Measurements from ENCODE around the gene RELL2.
A peak's percentile ranks its signal among the peaks of the same experiment; 100 is the strongest.

RELL2 gene

DNA sequence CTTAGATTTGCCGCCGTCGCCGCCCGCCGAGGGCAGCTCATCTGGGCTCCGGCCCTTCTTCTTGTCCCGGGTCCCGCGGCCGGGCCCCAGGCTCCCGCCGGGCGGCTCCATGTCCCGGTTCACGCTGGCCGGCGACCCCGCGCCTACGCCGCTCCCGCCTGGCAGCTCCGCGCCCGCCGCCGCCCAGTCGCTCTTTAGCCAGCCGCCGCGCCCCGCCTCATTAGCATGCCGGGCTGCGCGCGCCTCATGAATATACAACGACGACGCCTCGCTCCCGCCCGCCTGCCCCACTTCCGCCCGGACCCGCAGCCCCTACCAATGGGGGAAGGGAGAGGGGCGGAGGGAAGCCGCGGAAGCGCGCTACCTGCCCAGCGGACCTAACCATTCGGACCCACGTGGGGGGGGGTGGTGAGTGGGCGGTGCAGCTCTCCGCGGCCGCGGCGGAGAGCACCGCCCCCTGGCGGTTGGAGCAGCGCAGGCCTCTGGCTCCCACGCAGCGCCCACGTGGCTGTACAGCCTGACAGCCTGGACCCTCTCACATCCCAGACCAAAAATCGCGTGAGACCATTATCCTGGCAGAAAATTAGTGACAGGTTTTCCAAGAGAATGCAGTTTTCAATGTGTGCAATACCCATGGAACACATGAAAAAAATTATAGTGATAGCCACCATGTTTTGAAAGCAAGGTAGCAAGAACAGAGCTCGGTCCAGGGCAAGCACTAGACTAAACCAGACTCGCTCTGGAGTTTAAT, 17.8 kb upstream of the RELL2 start, which contains the start of gene DIAPH1:
DIAPH1 (minus strand) TSS at position 197 of the 751 bp plus-strand sequence; CDS start at position 111, 86 bp downstream.
- DNase-seq, result peak; percentile 99

GRCh38 chr5:141623186-141623585, 13.6 kb upstream of the RELL2 start:
- DNase-seq, result no peak

- DNase-seq, result no peak
Measured at GRCh38 chr5:141623611-141624010, 13.2 kb upstream of the RELL2 start.

DNA sequence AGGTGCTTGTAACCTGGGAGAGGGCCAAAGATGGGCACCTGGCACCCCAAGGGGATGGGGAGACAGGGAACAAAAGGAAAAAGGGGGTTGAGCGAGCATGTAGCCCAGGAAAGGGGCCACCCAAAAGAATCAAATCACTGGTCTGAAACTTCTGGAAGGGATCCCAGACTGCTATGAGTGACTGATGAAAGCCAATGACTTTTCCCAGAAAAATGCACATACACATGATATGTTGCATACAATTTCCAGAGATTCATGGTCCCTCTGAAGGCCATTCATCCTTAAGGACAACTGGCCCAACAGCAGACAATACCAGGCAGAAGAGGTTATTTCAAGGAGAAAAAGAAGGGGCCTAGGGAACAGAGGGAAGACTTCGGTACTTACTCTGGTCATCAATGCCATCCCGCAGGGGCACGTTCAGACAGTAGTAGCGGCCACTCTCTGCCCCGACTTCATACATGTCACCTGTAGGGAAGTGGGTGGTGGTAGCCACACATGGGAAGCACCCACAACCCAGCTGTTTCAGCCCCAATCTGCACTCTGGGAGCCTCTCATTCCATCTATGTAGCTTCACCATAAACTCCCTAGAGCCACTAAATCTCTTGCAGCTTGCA, 8.5 kb upstream of the RELL2 start:
- DNase-seq, result no peak

DNA sequence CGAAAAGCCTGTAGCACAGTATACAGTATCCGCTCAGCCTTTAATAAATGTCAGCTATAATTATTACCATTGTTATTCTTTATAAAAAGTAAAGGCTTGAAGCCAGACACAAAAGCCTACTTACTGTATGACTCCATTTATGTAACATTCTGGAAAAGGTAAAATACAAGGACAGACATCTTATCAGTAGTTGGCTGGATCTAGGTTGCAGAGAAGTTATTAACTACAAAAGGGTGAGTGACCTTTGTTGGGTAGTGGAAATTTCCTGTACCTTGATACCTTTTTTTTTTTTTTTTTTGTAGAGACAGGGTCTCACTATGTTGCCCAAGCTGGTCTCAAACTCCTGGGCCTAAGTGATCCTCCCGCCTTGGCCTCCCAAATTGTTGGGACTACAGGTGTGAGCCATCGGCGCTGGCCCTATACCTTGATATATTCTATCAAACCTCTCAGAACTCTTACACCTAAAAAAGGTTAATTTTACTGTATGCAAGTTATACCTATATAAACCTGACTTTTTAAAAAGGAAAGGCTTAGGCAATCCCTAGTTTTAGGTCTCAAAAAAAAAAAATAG, 6.1 kb upstream of the RELL2 start:
- DNase-seq, result no peak

DNA sequence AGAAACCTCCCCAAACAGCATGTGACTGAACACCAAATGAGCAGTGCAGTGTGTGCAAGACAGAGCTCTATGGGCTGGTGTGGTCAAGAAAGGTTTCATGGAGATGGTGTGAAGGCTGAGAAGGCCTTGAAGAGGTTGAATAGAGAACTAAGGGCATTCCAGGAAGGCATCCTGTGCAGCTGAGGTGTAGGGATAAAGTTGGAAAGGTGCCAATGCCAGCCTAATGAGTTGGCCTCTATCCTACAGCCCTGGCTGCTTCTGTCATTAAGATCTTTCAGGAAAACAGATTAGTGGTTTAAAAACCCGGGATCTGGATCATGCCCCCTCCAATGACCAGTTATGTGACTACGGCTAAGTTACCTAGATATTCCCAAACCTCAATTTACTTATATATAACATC, 4.1 kb upstream of the RELL2 start:
- no peak for DNase-seq

DNA sequence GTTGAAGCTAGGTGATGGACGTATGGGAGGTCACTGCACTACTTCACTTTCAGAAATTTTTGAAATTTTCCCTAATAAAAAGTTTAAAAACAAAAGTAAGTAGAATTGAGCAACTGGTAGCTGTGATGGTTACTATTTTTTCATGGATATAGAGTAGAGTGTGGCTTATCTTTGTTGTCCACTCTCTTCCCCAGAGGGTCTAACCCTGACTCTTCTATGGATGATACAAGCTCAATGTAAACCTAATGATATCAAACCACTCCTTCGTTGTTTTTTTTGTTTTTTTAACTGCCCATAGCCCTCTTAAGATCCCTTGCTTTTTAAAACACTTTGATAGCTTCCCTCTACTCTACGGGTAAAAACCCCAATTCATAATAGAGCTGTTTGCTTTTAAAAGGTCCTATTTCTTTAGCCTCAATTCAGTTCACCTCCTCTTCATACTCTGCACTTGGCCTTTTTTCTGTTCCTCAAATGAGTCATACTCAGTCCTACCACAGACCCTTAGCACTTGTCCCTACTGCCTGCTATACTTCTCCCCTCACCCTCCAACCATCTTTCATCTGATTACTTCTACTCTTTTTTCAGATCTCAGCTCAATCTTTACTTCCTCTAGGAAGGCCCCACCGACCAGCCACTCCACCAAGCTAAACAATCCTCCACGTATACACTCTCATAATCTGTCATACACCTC, 2.8 kb upstream of the RELL2 start:
- no peak for DNase-seq

GRCh38 chr5:141634720-141635119, 2.1 kb upstream of the RELL2 start:
- no peak for DNase-seq

DNA sequence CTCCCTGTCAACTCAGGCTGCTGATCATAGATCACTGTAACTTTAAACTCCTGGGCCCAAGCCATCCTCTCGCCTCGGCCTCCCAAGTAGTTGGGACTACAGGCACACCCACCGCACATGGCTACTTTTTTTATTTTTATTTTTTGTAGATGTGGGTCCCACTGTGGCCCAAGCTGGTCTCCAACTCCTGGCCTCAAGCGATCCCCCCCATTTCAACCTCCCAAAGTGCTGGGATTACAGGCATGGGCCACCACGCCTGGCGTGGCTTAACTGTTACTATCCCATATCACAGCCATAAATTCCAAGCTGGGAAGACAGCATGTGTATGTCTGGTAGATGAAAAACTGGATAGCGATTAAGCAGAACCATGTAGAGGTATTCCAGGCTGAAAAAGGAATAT, 1.2 kb upstream of the RELL2 start:
- no peak for DNase-seq

- no peak for DNase-seq
Measured at GRCh38 chr5:141636106-141636412, 738 bp upstream of the RELL2 start.

DNA sequence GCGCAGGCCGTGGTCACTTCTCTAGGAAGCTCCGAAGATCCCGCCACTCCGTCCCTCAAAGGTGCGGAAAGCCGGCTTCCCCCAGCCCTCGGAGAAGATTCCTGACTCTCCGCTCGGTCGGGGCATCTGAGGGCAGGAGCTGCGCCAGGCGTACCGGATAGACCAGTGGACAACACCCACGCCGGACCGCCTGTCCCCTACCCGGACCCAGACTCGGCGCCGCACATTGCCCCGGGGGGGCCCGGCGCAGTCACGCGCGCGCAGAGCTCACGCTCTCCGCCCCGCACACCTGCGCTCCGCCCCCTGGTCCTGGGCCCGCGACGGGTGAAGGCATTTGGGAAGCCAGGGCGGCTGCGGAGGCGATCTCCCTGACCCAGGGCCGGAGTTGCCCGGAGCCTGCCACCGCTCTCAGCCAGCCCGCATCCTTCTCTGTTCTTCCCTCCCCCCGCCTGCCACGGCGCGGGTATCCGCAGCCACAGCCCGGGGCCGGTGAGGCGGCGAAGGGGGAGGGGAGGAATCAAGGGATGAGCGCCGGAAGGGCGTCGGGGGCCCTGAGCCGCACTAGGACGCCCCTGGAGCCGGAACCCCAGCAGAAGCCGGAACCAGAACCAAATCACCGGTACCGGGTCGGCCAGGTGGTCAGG, 448 bp downstream of the RELL2 start:
- peak; percentile 68 for DNase-seq

DNA sequence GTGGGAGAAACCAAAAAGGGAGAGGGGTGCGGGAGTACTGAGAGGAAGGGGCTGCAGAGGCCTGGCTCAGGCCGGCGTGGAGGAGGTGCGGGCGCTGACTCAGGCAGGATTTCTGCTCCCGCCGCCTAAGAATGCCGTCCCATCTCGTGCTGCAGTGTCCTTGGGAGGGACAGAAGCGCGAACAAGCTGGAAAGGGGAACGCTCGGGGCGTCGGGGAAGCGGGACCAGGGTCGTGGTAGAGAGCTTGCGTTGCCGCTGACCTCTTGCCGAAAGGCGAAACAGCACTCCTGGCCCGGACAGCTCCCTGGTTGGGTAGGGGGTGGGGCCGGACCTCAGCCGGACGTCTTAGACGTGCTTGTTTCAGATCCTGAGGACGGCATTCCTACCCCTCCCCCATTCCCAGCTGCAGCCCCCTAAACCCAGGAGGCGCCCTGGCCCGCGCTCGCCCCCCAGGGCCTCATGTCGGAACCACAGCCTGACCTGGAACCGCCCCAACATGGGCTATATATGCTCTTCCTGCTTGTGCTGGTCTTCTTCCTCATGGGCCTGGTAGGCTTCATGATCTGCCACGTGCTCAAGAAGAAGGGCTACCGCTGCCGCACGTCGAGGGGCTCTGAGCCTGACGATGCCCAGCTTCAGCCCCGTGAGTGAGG, 1.1 kb downstream of the RELL2 start:
- peak; percentile 75 for DNase-seq

- DNase-seq, result no peak
Measured at GRCh38 chr5:141638771-141639170, 2.0 kb downstream of the RELL2 start.

- DNase-seq, result no peak
Measured at GRCh38 chr5:141639357-141640050, 2.7 kb downstream of the RELL2 start.

GRCh38 chr5:141640051-141640415, 3.2 kb downstream of the RELL2 start:
- no peak for DNase-seq

DNA sequence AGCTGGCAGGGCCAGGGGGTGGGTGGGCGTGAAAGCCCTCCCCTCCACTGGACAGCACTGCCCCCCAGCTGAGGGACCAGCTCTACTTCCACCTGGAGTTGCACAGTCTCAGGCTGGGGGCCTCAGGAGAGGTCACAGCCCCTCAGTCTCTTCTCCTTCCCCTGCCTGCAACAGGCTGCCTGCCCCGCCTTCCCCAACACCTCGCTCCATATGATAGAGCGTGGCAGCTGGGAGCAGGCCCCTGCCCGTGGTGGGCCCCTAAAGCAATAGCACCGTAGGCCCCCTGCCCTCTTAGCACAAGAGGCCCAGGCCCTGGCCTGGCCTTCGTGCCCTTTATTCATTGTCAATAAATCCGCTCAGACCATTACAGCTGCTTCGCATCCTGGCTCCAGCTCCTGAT, 3.9 kb downstream of the RELL2 start:
- no peak for DNase-seq

DNA sequence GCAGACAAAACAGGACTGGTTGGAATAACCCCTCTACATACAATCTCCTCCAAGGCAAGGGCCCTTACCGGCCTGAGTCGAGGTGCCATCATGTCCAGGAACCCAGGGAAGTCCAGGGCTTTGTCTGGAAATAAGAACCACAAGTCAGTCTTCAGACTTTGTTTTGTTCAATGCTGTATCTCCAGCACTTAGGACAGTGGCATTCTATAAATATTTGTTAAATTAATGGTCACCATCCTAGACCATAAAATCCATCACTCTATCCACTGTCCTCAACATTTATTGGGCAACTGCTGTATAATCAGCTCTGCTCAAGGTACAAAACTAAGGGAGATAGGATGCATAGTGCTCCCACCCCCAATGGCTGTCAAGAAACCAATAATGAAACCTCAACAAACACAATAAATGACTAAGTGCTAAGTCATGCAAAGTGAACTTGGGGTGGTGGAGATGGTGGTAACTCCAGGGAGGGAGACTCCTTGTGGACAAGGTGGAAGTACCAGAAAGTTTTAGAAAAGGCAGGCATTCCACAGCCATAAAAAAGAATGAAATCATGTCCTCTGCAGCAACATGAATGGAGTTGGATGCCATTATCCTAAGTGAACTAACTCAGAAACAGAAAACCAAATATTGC, 5.0 kb downstream of the RELL2 start:
- DNase-seq, result no peak

- no peak for DNase-seq
Measured at GRCh38 chr5:141646026-141646425, 9.2 kb downstream of the RELL2 start.

DNA sequence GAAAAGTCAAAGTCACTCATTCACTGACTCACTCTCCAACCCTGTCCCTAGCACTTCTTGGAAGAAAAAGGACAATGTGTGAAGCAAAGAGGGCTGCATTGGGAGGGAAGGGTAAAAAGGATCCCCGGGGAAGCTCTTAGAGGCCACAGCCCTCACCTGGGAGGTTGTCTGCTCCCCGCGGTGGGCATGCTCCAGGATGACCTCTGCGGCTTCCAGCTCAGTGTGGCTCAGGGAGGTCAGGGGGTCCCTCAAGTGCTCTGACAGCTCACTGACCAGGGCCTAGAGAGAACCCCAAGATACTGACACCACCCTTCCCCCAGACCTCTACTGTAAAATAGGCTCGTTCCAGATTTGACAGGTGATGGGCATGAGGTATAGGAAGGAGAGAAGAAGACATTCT, 10.4 kb downstream of the RELL2 start:
- DNase-seq, result no peak

DNA sequence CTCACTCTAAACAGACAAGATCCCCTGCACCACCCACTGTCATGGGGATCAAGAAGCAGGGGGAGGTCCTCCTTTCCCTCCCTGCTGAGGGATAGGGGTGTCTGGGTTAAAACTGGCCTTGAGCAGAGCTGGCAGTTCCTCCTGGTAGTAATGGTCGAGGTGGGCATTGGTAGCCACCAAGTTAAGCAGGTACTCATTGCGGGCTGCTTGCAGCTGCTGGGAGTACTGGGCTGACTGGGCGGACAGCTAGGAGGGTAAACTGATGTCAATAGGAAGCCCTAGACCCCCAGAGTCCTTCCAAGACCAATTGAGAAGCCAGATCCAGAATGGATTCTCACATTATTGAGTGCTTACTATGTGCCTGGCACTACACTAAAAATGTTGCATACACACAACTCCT, 11.1 kb downstream of the RELL2 start:
- DNase-seq, result no peak

DNA sequence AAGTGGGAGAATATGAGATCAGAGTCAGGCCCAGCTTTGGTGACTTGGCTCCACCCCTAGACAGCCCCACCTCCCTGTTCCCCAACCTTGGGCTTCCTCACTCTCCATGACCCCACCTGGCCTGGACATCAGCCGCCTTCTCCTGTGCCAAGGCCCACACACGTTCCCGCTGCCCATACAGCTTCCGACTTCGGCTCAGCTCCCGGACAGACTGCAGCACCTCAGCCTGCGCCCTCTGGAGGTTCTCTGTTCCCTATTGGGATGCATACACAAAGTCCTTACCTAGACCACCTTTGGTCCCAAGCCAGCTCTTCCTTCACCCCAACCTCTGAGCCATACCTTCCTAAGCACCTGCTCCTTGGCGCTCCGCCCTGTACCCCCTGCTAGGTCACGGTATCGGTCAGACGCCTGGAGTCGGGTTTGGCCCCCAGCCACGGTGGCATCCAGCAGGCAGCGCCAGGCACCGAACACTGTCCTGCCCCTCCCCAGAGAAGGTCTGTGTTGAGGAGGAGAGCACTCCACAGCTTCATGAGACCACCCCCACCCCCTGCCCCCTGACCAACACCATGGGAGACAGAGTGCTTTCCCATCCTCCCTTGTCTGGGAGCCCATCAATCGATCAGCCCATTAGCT, 12.4 kb downstream of the RELL2 start:
- DNase-seq, result no peak

Data from stimulated activated CD8-positive, alpha-beta memory T cell treated with anti-CD3 and anti-CD28 coated beads, Interleukin-4, amount 100 ng/mL, for 48 hours (primary cell).